Stimulated activated naive B cell treated with anti-CD40 and anti-IgM and Interleukin-4, amounts not matched to agents 10 μg/mL and 1 μg/mL and 100 μg/mL, for 72 hours (primary cell): ENCODE measurements around the gene CMKLR1.

Experiments used
- ATAC-seq, 2 donors: fragments of 150-1000 bp; cut with Tn5 transposase; replicated peaks; 2 replicates each; pipeline ENCODE4 v1.10.0; 2021; ENCODE audit warnings: moderate library complexity in 1 of 2
- DNase-seq: peaks from one replicate; pipeline ENCODE4 v3.0.0; 2021
- H3K27ac Mint-ChIP-seq: one replicate; pipeline ENCODE4 v1.8.0; 2022; ENCODE audit warnings: mild to moderate bottlenecking, mixed read lengths
- H3K27me3 Mint-ChIP-seq, 2 donors: one replicate each; pipeline ENCODE4 v1.8.0; 2022; ENCODE audit warnings: mixed read lengths in 2 of 2
- H3K36me3 Mint-ChIP-seq, 2 donors: one replicate each; pipeline ENCODE4 v1.8.0; 2022; ENCODE audit warnings: mixed read lengths in 2 of 2, mild to moderate bottlenecking in 1 of 2
- H3K4me1 Mint-ChIP-seq, 2 donors: one replicate each; pipeline ENCODE4 v1.8.0; 2022; ENCODE audit warnings: mixed read lengths in 2 of 2, mild to moderate bottlenecking in 1 of 2
- H3K4me3 Mint-ChIP-seq, 2 donors: one replicate each; pipeline ENCODE4 v1.8.0; 2022; ENCODE audit warnings: mild to moderate bottlenecking in 2 of 2, mixed read lengths in 2 of 2, moderate library complexity in 1 of 2
- H3K9me3 Mint-ChIP-seq, 2 donors: one replicate each; pipeline ENCODE4 v1.8.0; 2022; ENCODE audit warnings: mixed read lengths in 2 of 2, mild to moderate bottlenecking in 1 of 2

The CMKLR1 gene

GRCh38 chr12:108309674-108310312 lies 29.3 kb downstream of the CMKLR1 start:
- H3K36me3 Mint-ChIP-seq, result no peaks in the 10 kb centered on the region
- H3K27ac Mint-ChIP-seq, result no peak overlapping the region
- ATAC-seq (no peak), DNase-seq (no peak)
- no peak overlapping the region for H3K4me3 Mint-ChIP-seq
- no peaks in the 10 kb centered on the region for H3K9me3 Mint-ChIP-seq
- peaks cover 0 to 4% of the 10 kb centered on the region in 2 donors for H3K4me1 Mint-ChIP-seq
- peaks cover 15 to 39% of the 10 kb centered on the region in 2 donors for H3K27me3 Mint-ChIP-seq

GRCh38 chr12:108308395-108309085 lies 30.6 kb downstream of the CMKLR1 start:
- Mint-ChIP-seq H3K4me1 (no peaks in the 10 kb centered on the region), H3K9me3 (no peaks in the 10 kb centered on the region), H3K36me3 (no peaks in the 10 kb centered on the region), H3K27ac (peak overlapping the region; percentile 27), H3K4me3 (no peak overlapping the region), H3K27me3 (peaks cover 15 to 47% of the 10 kb centered on the region in 2 donors)
- ATAC-seq (no peak), DNase-seq (no peak)

- H3K27me3 Mint-ChIP-seq, result peaks cover 15 to 51% of the 10 kb centered on the region in 2 donors
- H3K27ac Mint-ChIP-seq, result no peak overlapping the region
- DNase-seq (no peak), ATAC-seq (no peak)
- peaks cover 0 to under 1% of the 10 kb centered on the region in 2 donors for H3K9me3 Mint-ChIP-seq
- H3K4me3 Mint-ChIP-seq, result no peak overlapping the region
- no peaks in the 10 kb centered on the region for H3K36me3 Mint-ChIP-seq
- H3K4me1 Mint-ChIP-seq, result no peaks in the 10 kb centered on the region
These were observed 32.1 kb downstream of the CMKLR1 start for GRCh38 chr12:108307006-108307405.

- ATAC-seq (no peak), DNase-seq (no peak)
- peaks cover 18 to 53% of the 10 kb centered on the region in 2 donors for H3K27me3 Mint-ChIP-seq
- no peak overlapping the region for H3K4me3 Mint-ChIP-seq
- H3K36me3 Mint-ChIP-seq, result no peaks in the 10 kb centered on the region
- no peaks in the 10 kb centered on the region for H3K4me1 Mint-ChIP-seq
- H3K27ac Mint-ChIP-seq, result no peak overlapping the region
- H3K9me3 Mint-ChIP-seq, result peaks cover 3 to 4% of the 10 kb centered on the region in 2 donors
These were observed 32.6 kb downstream of the CMKLR1 start for GRCh38 chr12:108306506-108306905.

- no peak for ATAC-seq
- Mint-ChIP-seq H3K36me3 (no peaks in the 10 kb centered on the region), H3K4me1 (no peaks in the 10 kb centered on the region), H3K27me3 (peaks cover 18 to 58% of the 10 kb centered on the region in 2 donors), H3K9me3 (peaks cover 4 to 5% of the 10 kb centered on the region in 2 donors), H3K27ac (no peak overlapping the region), H3K4me3 (no peak overlapping the region)
- no peak for DNase-seq
These were observed 33.1 kb downstream of the CMKLR1 start for GRCh38 chr12:108305991-108306501.

- DNase-seq (no peak), ATAC-seq (no peak)
- H3K27ac Mint-ChIP-seq, result no peak overlapping the region
- peaks cover 18 to 58% of the 10 kb centered on the region in 2 donors for H3K27me3 Mint-ChIP-seq
- no peak overlapping the region for H3K4me3 Mint-ChIP-seq
- no peaks in the 10 kb centered on the region for H3K36me3 Mint-ChIP-seq
- H3K4me1 Mint-ChIP-seq, result no peaks in the 10 kb centered on the region
- peaks cover 4 to 5% of the 10 kb centered on the region in 2 donors for H3K9me3 Mint-ChIP-seq
These were observed 33.6 kb downstream of the CMKLR1 start for GRCh38 chr12:108305520-108305919.

GRCh38 chr12:108304633-108305032 lies 34.5 kb downstream of the CMKLR1 start:
- Mint-ChIP-seq H3K4me3 (no peak overlapping the region), H3K36me3 (no peaks in the 10 kb centered on the region), H3K27ac (no peak overlapping the region), H3K9me3 (peaks cover 4 to 5% of the 10 kb centered on the region in 2 donors), H3K27me3 (peaks cover 16 to 58% of the 10 kb centered on the region in 2 donors), H3K4me1 (no peaks in the 10 kb centered on the region)
- DNase-seq, result no peak
- no peak for ATAC-seq

- ATAC-seq (no peak), DNase-seq (no peak)
- Mint-ChIP-seq H3K27ac (no peak overlapping the region), H3K4me1 (no peaks in the 10 kb centered on the region), H3K9me3 (peaks cover 4 to 5% of the 10 kb centered on the region in 2 donors), H3K4me3 (no peak overlapping the region), H3K27me3 (peaks cover 16 to 54% of the 10 kb centered on the region in 2 donors), H3K36me3 (no peaks in the 10 kb centered on the region)
These were observed 35.4 kb downstream of the CMKLR1 start for GRCh38 chr12:108303703-108304102.

GRCh38 chr12:108302403-108303311 lies 36.5 kb downstream of the CMKLR1 start:
- ATAC-seq (no peak), DNase-seq (no peak)
- H3K4me1 Mint-ChIP-seq, result peaks cover 0 to 6% of the 10 kb centered on the region in 2 donors
- H3K36me3 Mint-ChIP-seq, result no peaks in the 10 kb centered on the region
- peaks cover 18 to 46% of the 10 kb centered on the region in 2 donors for H3K27me3 Mint-ChIP-seq
- no peak overlapping the region for H3K27ac Mint-ChIP-seq
- no peak overlapping the region for H3K4me3 Mint-ChIP-seq
- H3K9me3 Mint-ChIP-seq, result peaks cover 5 to 7% of the 10 kb centered on the region in 2 donors

GRCh38 chr12:108302016-108302402 lies 37.1 kb downstream of the CMKLR1 start:
- ATAC-seq (no peak), DNase-seq (no peak)
- peaks cover 0 to 7% of the 10 kb centered on the region in 2 donors for H3K4me1 Mint-ChIP-seq
- H3K36me3 Mint-ChIP-seq, result no peaks in the 10 kb centered on the region
- peaks cover 5 to 8% of the 10 kb centered on the region in 2 donors for H3K9me3 Mint-ChIP-seq
- H3K4me3 Mint-ChIP-seq, result no peak overlapping the region
- H3K27ac Mint-ChIP-seq, result no peak overlapping the region
- H3K27me3 Mint-ChIP-seq, result peaks cover 20 to 45% of the 10 kb centered on the region in 2 donors

- Mint-ChIP-seq H3K4me3 (no peak overlapping the region), H3K36me3 (no peaks in the 10 kb centered on the region), H3K9me3 (peaks cover 5 to 8% of the 10 kb centered on the region in 2 donors), H3K4me1 (peaks cover 0 to 7% of the 10 kb centered on the region in 2 donors), H3K27me3 (peaks cover 13 to 39% of the 10 kb centered on the region in 2 donors), H3K27ac (no peak overlapping the region)
- ATAC-seq (no peak), DNase-seq (no peak)
These were observed 37.8 kb downstream of the CMKLR1 start for GRCh38 chr12:108301346-108301745.

- no peak for ATAC-seq
- no peaks in the 10 kb centered on the region for H3K36me3 Mint-ChIP-seq
- no peak for DNase-seq
- no peak overlapping the region for H3K27ac Mint-ChIP-seq
- H3K4me1 Mint-ChIP-seq, result peaks cover 0 to 7% of the 10 kb centered on the region in 2 donors
- H3K9me3 Mint-ChIP-seq, result peaks cover 5 to 8% of the 10 kb centered on the region in 2 donors
- peaks cover 13 to 38% of the 10 kb centered on the region in 2 donors for H3K27me3 Mint-ChIP-seq
- H3K4me3 Mint-ChIP-seq, result no peak overlapping the region
These were observed 39.0 kb downstream of the CMKLR1 start for GRCh38 chr12:108299980-108300696.

GRCh38 chr12:108299516-108299915 lies 39.6 kb downstream of the CMKLR1 start:
- Mint-ChIP-seq H3K27me3 (peaks cover 14 to 32% of the 10 kb centered on the region in 2 donors), H3K4me3 (no peak overlapping the region), H3K36me3 (no peaks in the 10 kb centered on the region), H3K9me3 (peaks cover 5 to 8% of the 10 kb centered on the region in 2 donors), H3K4me1 (peaks cover 0 to 7% of the 10 kb centered on the region in 2 donors), H3K27ac (peak overlapping the region; percentile 16)
- DNase-seq (no peak), ATAC-seq (no peak)
